ENCODE data around the gene IL1RAPL1. TPM values are rescaled to one million over a fixed set of nuclear protein-coding genes. Genes with fewer than 3 reads are reported as not detected.

The IL1RAPL1 gene
- polyA plus RNA-seq, 2 of the 4 experiments (the other 2 are of a cell fraction) = not detected

GRCh38 chrX:28960063-28960462, 372.8 kb downstream of the IL1RAPL1 start:
- H3K4me3 ChIP-seq = no peak overlapping the region
- FAIRE-seq (no peak), DNase-seq (ENCODE audit: low read depth in 1 of 2, low spot score in 1 of 2) (no peak), ATAC-seq (no peak)
- no peak overlapping the region for H3K4me2 ChIP-seq
- no peak overlapping the region for H3K27ac ChIP-seq
- WGBS (ENCODE audit: missing lambda C conversion rate) = 15% methylated on average over 4 of the region's 4 CpGs
- H3K9me3 ChIP-seq = no peaks in the 10 kb centered on the region
- POLR2A ChIA-PET = no interaction called here
- CTCF ChIA-PET = no interaction called here
- no peaks in the 10 kb centered on the region for H3K4me1 ChIP-seq
- TF ChIP-seq BHLHE40 (IDR thresholded peaks at IDR 0.05; ENCODE audit: low read depth, low read length) (no peak), ZSCAN20 (CRISPR knock-in tag; IDR thresholded peaks at IDR 0.05) (no peak), ZFP36 (IDR thresholded peaks at IDR 0.05; ENCODE audit: borderline replicate concordance, partially characterized antibody) (no peak), PHF8 (IDR thresholded peaks at IDR 0.05; ENCODE audit: borderline replicate concordance, low read depth) (no peak)

GRCh38 chrX:28966331-28966730, 379.1 kb downstream of the IL1RAPL1 start:
- no peak for TF ChIP-seq BHLHE40 (IDR thresholded peaks at IDR 0.05; ENCODE audit: low read depth, low read length)
- TF ChIP-seq ZFP36 (IDR thresholded peaks at IDR 0.05; ENCODE audit: borderline replicate concordance, partially characterized antibody) = no peak
- TF ChIP-seq ZNF302 (CRISPR knock-in tag; IDR thresholded peaks at IDR 0.05) = no peak
- no peak for TF ChIP-seq EHMT2 (IDR thresholded peaks at IDR 0.05; ENCODE audit: low read depth)
- TF ChIP-seq MAFK (IDR thresholded peaks at IDR 0.05; ENCODE audit: partially characterized antibody) = no peak
- no peak for TF ChIP-seq RAD21 (conservative IDR thresholded peaks at IDR 0.05 in 1 of 2, IDR thresholded peaks at IDR 0.05 in 1 of 2)
- TF ChIP-seq EP300 (IDR thresholded peaks at IDR 0.05) = no peak
- no peak for TF ChIP-seq POLR2A (IDR thresholded peaks at IDR 0.05; ENCODE audit: low read length)
- TF ChIP-seq TFCP2L1 (CRISPR knock-in tag; IDR thresholded peaks at IDR 0.05) = no peak
- TF ChIP-seq CBX8 (IDR thresholded peaks at IDR 0.05) = no peak
- TF ChIP-seq CEBPB (IDR thresholded peaks at IDR 0.05) = no peak
- TF ChIP-seq SMC3 (IDR thresholded peaks at IDR 0.05) = no peak
- no peak for TF ChIP-seq ATOH8 (CRISPR knock-in tag; IDR thresholded peaks at IDR 0.05; ENCODE audit: low read depth)
- TF ChIP-seq USF2 (IDR thresholded peaks at IDR 0.05) = no peak
- H3K27ac ChIP-seq = no peak overlapping the region
- no peaks in the 10 kb centered on the region for H3K9me3 ChIP-seq
- ChIA-PET POLR2A (no interaction called here), CTCF (no interaction called here)
- ATAC-seq (no peak), FAIRE-seq (no peak), DNase-seq (ENCODE audit: low read depth in 1 of 2, low spot score in 1 of 2) (no peak)
- WGBS (ENCODE audit: missing lambda C conversion rate) = 3% methylated on average over 3 of the region's 3 CpGs
- no peak overlapping the region for H3K4me3 ChIP-seq
- no peaks in the 10 kb centered on the region for H3K4me1 ChIP-seq
- no peak overlapping the region for H3K4me2 ChIP-seq

GRCh38 chrX:28969126-28969525, 381.9 kb downstream of the IL1RAPL1 start:
- no peaks in the 10 kb centered on the region for H3K4me1 ChIP-seq
- TF ChIP-seq MAX (IDR thresholded peaks at IDR 0.05) (no peak), KDM1A (IDR thresholded peaks at IDR 0.05; ENCODE audit: low read depth) (no peak), BHLHE40 (IDR thresholded peaks at IDR 0.05; ENCODE audit: low read depth, low read length) (no peak), EHF (CRISPR knock-in tag; IDR thresholded peaks at IDR 0.05) (no peak)
- ChIA-PET POLR2A (no interaction called here), CTCF (no interaction called here)
- FAIRE-seq = no peak
- H3K4me3 ChIP-seq = no peak overlapping the region
- H3K9me3 ChIP-seq = no peaks in the 10 kb centered on the region
- H3K4me2 ChIP-seq = no peak overlapping the region
- no peak overlapping the region for H3K27ac ChIP-seq
- no peak for DNase-seq (ENCODE audit: low read depth in 1 of 2, low spot score in 1 of 2)
- ATAC-seq = no peak

- no peak for FAIRE-seq
- no peaks in the 10 kb centered on the region for H3K4me1 ChIP-seq
- 64% methylated on average over 1 of the region's 1 CpG for WGBS (ENCODE audit: missing lambda C conversion rate)
- no peak for TF ChIP-seq PBX3 (IDR thresholded peaks at IDR 0.05)
- no peak for TF ChIP-seq NR3C1 (IDR thresholded peaks at IDR 0.05)
- no peak for TF ChIP-seq PHF8 (IDR thresholded peaks at IDR 0.05; ENCODE audit: borderline replicate concordance, low read depth)
- no peak for TF ChIP-seq ZC3H11A (IDR thresholded peaks at IDR 0.05)
- no peak for TF ChIP-seq FOSB (CRISPR knock-in tag; IDR thresholded peaks at IDR 0.05)
- TF ChIP-seq USF2 (IDR thresholded peaks at IDR 0.05) = no peak
- TF ChIP-seq NPAS2 (CRISPR knock-in tag; IDR thresholded peaks at IDR 0.05; ENCODE audit: borderline replicate concordance) = no peak
- TF ChIP-seq CBX2 (IDR thresholded peaks at IDR 0.05; ENCODE audit: borderline replicate concordance, low read depth) = no peak
- no peak for TF ChIP-seq MAFK (IDR thresholded peaks at IDR 0.05; ENCODE audit: partially characterized antibody)
- no peak for TF ChIP-seq HEYL (CRISPR knock-in tag; IDR thresholded peaks at IDR 0.05)
- no peak for TF ChIP-seq POLR2A (IDR thresholded peaks at IDR 0.05; ENCODE audit: low read length)
- no peak for TF ChIP-seq RARB (CRISPR knock-in tag; IDR thresholded peaks at IDR 0.05)
- no peak for TF ChIP-seq CTCF (IDR thresholded peaks at IDR 0.05)
- no peak for TF ChIP-seq ZFP36 (IDR thresholded peaks at IDR 0.05; ENCODE audit: borderline replicate concordance, partially characterized antibody)
Measured at GRCh38 chrX:28979877-28980276, 392.6 kb downstream of the IL1RAPL1 start.

More at GRCh38 chrX:28979877-28980276, 392.6 kb downstream of the IL1RAPL1 start:
- ATAC-seq (no peak), DNase-seq (ENCODE audit: low read depth in 1 of 2, low spot score in 1 of 2) (no peak)
- ChIA-PET POLR2A (no interaction called here), CTCF (no interaction called here)
- H3K4me3 ChIP-seq = no peak overlapping the region
- H3K27ac ChIP-seq = no peak overlapping the region
- no peaks in the 10 kb centered on the region for H3K9me3 ChIP-seq
- no peak overlapping the region for H3K4me2 ChIP-seq
